ENCODE measurements around the gene SOX9.
"Not testable (repeated sequence)": the region's sequence is repeated elsewhere in the genome, so short reads cannot be mapped to it uniquely, and the experiment has no call there.

The SOX9 gene

DNA sequence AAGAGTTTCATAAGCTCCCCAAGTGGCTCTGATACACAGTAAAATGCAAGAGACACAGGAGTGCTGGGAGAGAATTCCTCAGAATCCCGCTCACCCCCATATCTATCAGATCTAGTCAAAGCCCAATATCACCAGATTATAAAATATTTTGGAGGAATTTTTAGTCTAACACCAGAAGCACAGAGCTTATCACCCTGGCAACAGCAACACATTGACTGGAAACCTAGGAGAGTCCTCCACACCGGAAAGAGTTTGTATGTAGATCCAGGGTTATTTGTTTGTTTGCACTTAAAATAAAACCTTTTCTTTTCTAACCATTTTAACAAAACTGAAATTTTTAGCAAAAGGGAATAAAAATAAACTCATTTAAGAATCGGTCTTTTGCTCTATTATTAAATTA, 7.2 kb downstream of the SOX9 start:
- DNase-seq = no peak

DNA sequence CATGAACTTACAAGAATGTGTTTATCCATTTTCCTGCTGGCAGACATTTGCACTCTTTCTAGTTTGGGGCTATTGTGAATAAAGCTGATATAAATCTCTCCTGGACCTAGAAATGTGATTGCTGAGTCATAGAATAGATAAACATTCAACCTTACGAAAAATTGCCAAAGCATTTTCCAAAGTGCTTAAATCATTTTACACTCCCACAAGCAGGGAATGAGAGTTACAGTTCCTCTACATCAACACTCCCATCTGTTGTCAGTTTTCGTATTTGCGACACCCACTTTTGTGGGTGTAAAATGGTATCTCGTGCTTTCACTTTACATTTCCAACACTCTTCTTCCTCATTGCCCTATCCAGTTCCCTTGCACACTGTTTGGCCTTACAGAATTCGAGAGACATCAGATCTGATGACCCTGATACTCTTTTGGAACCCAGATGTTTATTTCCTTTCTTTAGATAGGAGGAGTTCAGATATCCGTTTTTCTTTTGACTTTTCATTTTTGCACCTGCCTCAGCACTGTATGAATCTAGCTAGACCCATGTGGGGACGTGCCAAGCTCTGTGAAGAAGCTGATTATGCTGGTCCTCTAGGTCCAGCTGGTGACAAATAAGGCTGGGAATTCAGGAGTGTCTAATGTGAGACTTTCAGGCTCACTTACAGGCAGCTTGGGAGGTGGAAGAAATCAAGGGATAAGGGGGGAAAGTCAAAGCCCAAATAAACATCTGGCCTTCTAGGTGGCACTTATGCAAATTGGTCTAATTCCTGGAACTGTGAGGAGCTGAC, 14.0 kb downstream of the SOX9 start:
- DNase-seq = peak; percentile 72

DNA sequence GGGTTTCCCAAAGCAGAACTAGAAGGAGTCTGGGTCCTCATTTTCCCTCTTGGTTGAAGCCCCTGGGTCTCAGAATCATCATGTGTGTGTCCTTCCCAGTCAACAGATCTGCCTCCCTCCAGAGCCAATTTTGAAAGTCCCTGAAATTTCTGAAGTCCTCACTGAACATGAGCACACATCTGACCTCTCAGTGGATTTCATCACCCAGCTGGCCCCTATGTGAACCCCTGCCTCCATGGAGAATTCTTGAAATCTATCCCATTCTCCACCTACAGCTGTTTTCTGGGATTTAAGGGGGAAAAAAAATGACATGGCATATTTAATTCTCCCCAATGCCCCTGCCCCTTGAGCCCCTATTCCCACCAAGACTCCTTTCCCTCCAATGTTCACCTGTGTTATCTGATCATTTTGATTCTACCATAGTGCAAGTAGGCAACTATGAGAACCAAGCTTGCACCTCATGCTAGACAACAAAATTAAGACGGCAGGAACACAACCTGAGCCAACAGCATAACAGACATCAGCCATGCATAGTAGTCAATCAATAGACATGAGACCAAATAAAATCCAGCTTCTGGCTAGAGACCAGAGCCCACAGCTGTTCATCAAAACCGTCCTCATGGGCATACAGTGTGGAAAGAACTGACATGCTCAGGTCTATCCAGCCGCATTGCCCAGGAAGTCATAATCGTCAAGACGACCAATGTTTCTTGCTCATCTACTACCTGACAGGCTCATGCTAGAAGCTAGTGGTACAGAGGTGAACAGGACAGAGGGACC, 14.9 kb downstream of the SOX9 start:
- DNase-seq = peak; percentile 90

DNA sequence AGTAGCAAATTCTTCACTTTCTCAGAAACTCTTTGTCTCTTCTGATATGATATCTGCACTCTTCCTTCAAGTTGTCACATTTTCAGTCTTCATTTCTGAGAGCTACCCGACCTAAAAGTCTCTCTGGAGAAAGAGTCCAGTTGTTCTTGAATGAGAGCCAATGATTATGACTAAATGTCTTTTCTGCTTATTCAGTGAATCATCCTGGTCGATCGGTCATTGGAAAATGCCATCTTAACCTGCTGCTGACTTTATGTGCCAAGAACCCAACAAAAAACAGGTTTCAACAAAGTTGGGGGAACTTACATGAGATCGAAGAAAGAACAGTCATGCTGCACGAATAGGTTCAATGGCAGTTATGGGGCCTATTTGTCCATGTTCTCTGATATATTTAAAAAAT, 15.9 kb downstream of the SOX9 start:
- DNase-seq = peak; percentile 61

DNA sequence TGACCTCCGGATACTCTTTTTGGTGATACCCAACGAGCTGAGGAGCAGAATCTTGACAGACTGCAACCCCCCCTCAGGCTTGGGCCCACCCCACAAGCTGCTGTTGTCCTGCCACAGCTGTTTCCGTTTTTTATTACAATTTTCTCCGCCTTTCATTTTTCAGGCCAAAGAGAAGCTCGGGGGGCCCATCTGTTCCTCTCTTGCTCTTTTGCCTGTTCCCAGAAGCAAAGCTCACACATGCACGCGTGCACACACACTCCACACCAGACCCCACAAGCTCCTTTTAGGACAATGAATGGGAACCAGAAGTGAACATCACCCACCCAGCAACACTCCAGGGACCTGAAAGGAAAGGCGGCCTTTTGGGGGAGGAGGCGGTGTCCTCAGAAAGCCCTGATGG, 16.3 kb downstream of the SOX9 start:
- peak; percentile 95 for DNase-seq

DNA sequence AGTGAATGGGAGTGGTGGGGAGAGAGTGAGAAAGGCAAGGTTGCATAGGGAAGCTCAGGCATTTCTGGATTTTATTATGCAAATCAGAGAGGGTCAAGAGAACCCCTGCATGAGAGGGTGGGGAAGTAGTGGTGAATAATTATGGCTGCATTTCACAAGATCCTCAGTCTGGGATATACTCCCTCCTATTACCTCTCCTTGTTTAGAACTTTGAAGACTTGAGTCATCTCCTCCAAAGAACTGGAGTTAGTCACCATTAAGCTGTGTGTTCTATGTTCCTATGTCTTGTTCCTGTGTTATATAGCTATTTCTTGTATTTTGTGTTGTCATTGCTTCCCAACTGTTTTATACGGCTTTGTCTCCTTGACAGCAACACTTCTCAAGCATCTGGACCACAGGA, 18.4 kb downstream of the SOX9 start:
- no peak for DNase-seq

DNA sequence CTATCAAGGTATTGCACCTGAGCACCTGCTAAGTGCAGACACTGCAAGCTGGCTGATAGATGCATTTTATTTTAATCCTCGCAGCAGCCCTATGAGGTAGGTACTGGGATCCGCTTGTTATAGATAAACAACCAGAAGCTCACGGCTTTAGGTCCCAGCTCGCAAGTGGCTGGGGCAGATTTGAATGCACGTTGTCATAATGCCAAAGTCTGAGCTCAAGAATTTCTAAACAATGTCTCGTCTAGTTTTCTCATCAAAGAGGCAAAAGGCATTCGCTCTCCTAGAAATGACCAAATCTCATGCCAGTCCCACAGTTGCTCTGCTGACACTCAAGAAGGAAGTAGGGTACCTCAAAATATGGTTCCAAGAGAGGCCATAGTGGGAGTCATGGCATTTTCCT, 20.5 kb downstream of the SOX9 start:
- DNase-seq = no peak

DNA sequence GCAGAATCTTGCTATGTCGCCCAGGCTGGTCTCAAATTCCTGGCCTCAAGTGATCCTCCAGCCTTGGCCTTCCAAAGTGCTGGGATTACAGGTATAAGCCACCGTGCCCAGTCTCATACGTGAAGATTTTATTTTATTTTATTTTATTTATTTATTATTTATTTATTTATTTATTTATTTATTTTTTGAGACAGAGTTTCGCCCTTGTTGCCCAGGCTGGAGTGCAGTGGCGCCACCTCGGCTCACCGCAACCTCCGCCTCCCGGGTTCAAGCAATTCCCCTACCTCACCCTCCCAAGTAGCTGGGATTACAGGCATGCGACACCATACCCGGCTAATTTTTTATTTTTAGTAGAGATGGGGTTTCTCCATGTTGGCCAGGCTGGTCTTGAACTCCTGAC, 21.3 kb downstream of the SOX9 start:
- not testable (repeated sequence) for DNase-seq

DNA sequence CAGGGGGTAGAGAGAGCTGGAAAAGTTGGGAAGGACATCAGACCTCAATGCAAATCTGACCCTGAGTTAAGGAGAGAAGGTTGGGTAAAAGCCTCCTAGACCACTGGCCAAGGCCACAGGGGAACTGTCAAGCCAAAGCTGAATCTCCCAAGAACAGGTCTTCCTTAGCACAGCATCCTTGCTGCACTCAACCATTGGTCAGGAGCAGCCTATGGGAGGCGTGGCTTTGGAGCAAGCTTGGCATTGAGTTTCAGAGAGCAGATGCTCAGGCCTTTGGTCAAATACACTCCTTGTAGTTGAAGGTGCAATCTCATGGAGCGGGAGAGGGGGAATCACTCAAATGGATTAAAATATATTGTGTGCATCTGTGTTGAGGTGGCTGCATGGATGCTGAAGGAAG, 21.8 kb downstream of the SOX9 start:
- no peak for DNase-seq

DNA sequence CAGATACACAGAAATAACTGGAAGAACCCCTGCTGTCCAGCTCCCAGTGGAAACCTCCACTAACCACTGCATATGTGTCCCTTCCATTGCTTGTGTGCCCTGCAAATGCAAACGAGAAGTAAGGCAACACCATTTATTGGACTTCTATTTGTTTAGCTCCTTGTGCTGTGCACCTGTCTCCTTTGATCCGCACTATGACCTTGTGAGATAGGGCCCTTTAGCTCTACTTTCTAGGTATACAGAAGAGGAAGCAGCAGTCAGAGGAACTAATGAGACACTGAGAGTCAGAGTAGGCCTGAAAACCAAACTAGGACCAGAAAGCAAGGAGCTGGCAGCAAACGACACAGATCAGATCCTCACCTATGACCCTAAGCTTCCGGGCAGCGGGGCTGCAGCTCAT, 22.4 kb downstream of the SOX9 start:
- no peak for DNase-seq

DNA sequence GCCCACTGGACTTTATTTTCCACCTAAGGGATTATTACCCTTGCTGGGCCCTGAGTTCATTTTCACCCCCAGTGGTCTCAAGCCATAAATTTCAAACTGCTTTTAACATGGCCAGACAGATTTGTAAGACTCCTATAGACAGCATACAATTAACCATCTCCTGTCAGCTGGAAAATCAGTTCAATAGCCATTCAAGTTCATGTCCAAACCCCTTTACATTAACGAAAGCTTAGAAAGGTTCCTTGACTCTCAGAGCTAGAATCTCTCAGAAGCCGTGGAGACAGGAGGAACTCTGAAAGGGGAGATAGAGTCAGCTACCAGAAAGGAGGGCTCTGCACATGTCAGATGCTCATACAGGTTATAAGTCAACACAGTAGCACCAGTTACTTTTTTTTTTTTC, 23.3 kb downstream of the SOX9 start:
- no peak for DNase-seq

DNA sequence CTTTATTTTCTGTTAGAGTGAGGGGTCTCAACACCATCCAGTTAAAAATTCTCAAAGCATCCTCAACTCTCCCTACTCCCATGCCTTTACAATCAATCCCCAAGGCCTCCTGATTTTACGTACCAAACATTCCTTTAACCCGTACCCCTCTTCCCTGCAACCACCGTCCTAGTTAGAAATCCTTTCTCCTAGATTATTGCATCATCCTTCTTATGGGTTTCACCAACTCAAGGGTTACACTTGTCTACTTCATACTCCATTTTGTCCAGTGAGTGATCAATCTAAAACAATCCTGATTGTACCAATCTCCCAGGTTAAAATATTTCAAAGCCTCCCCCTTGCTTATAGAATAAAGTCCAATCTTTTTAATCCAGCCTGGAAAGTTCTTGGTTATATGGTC, 24.7 kb downstream of the SOX9 start:
- no peak for DNase-seq

DNA sequence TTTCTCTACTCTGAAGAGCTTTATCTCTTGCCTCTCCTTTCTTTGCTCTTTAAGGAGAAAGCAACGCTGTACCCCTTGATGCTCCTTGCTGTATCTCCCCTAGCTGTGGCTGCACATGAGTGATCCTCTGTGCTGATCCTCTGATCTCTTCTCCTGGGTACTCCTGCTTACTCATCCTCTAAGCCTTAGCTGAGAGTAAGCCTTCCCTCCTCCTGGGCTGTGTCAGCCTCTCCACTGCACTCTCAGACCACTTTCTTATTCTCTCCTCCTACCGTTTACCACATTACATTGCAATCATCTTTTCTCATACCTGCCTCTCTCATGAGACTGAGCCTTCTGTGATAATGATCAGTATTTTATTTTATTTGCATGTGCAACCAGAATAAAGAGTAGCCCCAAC, 25.1 kb downstream of the SOX9 start:
- no peak for DNase-seq

DNA sequence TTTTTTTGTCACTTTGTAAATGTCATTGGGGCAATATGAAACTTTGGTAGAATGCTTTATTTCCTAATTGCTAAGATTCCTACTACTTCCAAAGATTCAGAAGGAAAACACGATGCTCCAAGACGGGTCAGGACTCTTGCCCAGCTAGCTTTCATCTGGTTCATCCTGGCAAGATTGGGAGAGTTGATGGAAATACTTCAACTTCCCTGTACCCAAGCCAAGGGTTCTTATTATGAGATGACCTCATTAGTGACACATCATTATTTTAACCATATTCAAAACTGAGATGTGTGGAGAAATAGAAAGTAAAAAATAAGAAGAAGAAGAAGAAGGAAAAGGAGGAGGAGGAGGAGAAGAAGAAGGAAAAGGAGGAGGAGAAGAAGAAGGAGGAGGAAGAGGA, 25.6 kb downstream of the SOX9 start:
- DNase-seq = no peak

DNA sequence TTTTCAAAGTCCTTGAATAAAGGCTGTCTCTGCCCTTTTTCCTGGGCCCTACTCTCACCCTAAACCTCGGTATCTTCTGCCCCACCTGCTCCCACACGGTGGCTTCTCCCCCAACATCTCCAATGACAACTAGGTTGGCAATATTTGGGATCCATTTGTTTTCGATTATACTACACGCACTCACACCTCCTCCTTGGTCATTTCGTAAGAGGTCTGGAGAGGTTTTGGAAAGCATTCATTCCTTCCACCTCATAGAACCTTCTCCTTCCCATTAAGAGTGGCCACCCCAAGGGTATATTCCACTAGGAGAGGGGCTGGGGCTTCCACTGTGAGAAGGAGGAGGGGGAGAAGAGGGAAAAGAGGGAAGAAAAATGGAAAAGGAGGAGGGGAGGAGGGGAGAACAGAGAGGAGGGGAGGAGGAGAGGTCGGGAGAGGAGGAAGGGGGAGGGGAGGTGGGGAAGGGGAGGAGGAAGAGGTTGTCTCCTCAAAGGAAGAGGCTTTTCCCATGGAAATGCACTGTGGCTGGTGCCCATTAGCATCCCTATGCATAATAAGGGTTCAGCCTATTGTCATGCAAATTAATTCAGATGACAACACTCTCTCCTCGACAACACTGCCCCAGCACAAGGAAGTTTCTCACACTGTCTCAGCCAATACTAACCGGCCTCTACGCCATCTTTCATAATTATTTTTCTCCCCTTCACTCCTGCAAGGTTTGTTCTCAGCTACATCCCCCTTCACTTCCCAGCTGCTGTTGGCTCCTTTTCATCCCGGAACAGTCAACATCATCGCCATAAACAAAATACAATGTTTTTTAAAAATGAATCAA, 30.0 kb downstream of the SOX9 start:
- DNase-seq = no peak

DNA sequence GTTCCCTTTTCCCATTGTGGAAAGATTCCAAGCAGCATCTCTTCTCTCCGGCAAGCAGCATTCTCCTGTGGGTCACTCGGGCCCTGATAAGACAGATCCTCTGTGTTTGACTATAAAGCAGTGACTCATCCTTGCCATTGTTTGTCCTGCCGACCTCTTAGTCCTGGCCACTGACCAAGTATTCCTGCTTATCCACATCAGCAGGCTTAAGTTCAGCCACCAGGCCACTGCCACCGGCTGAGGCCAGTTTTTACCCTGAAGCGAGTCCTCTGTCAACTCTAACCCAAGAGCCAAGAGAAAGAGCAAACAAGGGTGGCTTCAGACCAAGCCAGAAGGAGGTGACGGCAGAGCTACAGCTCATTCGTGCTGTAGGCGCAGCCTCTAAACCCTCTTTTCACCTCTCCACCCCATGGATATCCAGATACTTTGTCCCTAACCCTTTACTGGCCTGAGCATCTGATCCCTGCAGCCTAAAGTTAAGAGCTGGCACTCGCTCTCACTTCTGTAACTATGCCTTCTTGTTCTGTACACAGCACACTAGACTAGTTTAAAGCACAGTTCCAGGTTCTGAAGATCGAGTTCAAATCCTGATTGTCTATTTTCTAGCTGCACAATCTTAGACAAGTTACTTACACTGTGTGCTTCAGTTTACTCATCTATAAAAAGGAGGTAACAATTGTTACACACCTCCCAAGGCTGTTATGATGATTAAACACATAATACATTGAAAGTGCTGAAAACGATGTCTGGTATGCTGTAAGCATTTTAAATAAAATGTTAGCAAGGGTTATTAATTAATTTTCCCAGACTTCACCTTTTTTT, 31.0 kb downstream of the SOX9 start:
- DNase-seq = no peak

DNA sequence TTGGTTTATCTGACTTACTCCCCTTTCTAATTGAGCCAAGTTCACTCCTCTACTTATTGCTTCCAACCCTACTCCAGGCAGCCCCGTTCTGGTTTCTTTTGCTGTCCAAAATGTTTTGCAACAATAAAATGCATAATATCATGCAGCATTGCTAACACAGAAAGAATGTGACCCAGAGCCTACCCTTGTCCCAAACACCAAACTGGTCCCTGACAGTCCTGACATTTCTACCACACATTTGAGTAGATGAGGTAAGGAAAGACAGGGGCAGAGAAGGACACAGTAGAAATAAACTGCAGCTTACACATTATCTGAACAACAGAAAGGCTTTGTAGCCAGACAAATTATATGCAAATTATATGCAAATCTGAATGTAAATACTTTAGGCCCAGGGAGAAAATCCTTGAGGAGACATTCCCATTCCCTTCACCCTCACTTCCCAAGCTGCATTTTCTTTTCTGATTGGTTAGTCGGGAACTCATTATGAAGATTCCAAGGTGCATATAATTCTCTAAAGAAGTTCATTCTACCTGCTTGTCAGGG, 31.6 kb downstream of the SOX9 start:
- no peak for DNase-seq

DNA sequence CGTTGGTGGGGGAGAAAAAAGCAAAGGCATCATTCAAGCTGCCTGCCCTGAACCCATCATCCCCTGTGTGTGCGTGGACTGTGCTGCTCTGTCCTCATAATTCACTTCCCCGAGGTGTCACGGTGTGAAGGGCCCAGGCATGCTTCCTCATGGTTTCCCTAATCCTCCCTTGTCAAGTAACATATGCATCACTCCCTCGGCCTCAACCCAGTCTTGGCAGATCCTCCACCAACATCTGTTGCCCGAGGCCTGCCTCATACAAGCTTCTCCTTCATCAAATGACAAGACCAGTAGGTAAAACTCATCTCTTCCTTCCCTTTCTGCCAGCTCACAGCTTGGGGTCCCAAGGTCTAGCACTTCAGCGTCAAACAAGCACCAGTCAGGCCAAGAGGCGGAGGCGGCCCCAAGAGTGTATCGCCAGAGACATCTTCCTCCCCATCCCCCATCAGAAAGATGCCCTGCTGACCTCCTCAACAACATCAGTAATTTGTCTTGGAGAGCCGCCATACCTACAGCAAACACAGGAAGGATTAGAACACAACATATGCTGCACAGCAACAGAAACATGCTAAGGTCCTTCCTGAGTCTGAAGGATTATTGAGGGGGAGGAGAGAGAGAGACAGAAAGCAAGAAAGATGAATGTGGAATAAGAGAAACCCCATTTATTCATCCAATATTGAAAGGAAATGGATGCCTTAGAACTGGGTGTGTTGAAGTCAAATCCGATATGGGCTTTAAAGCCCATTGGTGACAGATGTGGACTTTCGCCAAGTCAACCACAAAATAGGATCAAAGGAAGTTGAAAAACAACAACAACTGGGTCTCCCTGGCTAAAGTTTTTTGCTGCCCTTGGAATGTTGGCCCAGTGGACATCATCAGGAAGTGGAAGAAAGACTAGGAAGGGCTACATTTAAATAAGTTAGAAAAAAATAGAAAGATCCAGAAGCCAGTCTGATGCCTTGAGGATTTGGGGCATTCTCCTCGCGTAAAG, 38.4 kb downstream of the SOX9 start:
- DNase-seq = peak; percentile 87

DNA sequence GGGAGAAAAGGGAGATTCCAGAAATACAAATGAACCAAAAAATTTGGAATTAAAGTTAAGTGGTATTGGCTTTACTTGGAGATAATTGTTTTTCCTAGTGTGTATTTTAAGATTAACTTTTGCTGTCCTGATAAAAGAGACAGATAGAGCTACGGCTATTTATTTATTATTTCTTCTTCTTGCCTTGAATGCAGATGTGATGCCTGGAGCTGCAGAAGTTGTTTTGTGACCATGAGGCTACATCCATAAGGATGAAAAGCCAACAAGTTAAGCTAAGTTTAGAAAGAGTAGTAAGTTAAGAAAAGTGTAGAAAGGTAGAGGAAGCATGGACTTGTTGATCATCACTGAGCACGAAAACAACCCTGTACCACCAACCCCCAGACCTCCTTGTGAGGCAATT, 41.7 kb downstream of the SOX9 start:
- DNase-seq = no peak

DNA sequence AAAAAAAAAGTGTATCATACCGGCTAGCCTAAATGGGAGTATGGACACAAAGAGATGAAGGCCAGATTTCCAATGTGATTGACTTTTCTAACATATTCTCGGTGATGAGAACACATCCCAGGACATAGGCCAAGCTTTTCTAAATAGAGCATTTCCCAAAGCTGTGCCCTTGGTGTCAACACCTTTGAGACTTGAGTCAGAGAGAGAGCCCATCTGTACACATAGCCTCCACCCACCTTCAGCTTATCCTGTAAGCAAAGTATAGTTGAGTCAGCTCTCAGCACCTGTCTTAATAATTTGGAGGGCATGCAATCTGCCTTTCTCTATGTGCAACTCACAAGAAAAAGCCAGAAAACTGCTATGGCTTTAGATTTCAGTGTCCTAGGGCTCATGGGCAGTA, 42.7 kb downstream of the SOX9 start:
- no peak for DNase-seq

DNA sequence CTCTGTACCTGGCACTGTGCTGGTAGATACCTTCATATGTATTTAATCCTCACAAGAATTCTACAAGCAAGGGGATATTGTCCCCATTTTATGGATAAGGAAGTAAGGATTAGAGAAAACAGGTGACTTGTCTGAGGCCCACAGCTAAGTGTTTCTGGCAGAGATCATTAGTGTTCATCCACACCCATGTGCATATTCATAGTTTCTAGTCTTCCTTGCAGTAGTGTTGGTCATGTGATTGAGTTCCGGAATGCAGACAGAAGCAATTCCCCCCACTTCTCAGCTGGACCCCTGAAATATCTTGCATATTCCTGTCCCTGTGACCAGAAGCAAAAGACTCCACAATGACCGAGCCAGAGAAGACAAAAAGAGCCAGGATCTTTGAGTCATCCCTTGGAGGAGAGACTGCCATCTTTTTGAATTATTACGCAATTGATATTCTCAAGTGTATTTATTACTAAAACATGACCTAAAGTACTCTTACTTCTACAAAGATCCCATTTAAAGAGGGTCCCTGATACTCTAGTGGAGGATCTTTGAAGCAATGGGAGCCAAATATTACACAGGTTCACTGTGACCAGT, 43.4 kb downstream of the SOX9 start:
- DNase-seq = no peak

Data from NCI-H1694 treated with DMSO at 0.1 percent for 48 hours (cell line).